Transverse colon (tissue), 4 donors: ENCODE measurements around the gene ZNF184. TPM values are rescaled to one million over a fixed set of nuclear protein-coding genes. Genes with fewer than 3 reads are reported as not detected.
A peak's percentile ranks its signal among the peaks of the same experiment; 100 is the strongest.

Experiments
- DNase-seq: peaks from one replicate; pipeline ENCODE4 v3.0.0-alpha.2; 2019
- H3K27ac ChIP-seq, 4 donors: fragments of 200-600 bp; sonication (generic); 2 replicates each; pipeline ENCODE4 v1.5.1; 2016 to 2018; ENCODE audit warnings: inconsistent platforms in 4 of 4
- H3K27me3 ChIP-seq: fragments of 200-600 bp; sonication (generic); 2 replicates; pipeline ENCODE4 v1.5.1; 2017; ENCODE audit warnings: inconsistent platforms
- H3K36me3 ChIP-seq, 4 donors: fragments of 200-600 bp; sonication (generic); 2 replicates each; pipeline ENCODE4 v1.5.1; 2017 to 2019; ENCODE audit warnings: inconsistent platforms in 4 of 4
- H3K4me1 ChIP-seq, 4 donors: fragments of 200-600 bp; sonication (generic); 2 replicates each; pipeline ENCODE4 v1.5.1; 2017 to 2020; ENCODE audit warnings: inconsistent platforms in 4 of 4
- H3K4me3 ChIP-seq, 4 donors: fragments of 200-600 bp; sonication (generic); 1 replicate in 1 of 4; 2 replicates in 3 of 4; pipeline versions ENCODE4 v1.5.1 to v1.6.1; 2017 to 2019; ENCODE audit warnings: inconsistent platforms in 4 of 4
- H3K9me3 ChIP-seq, 2 donors: fragments of 200-600 bp; sonication (generic); 2 replicates each; pipeline ENCODE4 v1.5.1; 2017 to 2019; ENCODE audit warnings: inconsistent platforms in 2 of 2
- EP300 ChIP-seq: sonication (generic); formaldehyde crosslinking; IDR thresholded peaks from one replicate; pipeline ENCODE4 v1.6.1; 2017; ENCODE audit warnings: antibody characterized with exemption, low read depth
- POLR2A ChIP-seq: fragments of 450-650 bp; IDR thresholded peaks from one replicate; pipeline ENCODE4 v1.6.1; 2016; ENCODE audit warnings: antibody characterized with exemption, mild to moderate bottlenecking, moderate library complexity
- POLR2AphosphoS5 ChIP-seq, 3 donors: sonication (generic); formaldehyde crosslinking; IDR thresholded peaks; one replicate each; pipeline ENCODE4 v1.6.1; 2016; ENCODE audit warnings: antibody characterized with exemption in 3 of 3
- WGBS, 2 donors: methylation state at CpG; one replicate each; pipeline ENCODE4 v1.1.5; 2018; ENCODE audit warnings: low coverage in 1 of 2; 5-methylcytosine and 5-hydroxymethylcytosine counted together
- in situ Hi-C, 4 donors: fragments of 200-750 bp; cut with MboI; loops; one replicate each; pipeline versions ENCODE4 v1.15.0 to v1.15.1; 2017; ENCODE audit warnings: low sequenced_read_pairs in 3 of 4, low pct_ligation_motif_present in 1 of 4, low pct_unique_long_range_greater_than_20kb in 1 of 4
- intact Hi-C: fragments of 100-400 bp; cut with DNase I; formaldehyde crosslinking; loops from one replicate; pipeline ENCODE4 v1.15.1; 2023; ENCODE audit warnings: low total_unique reads
- total RNA-seq, 4 donors: library from RNA; depleted of rRNA; stranded (reverse); fragments of >200 nt; gene quantifications; one replicate each; pipeline ENCODE4 v1.1.0, GENCODE V29; 2016
- TF ChIP-seq, protein P1 (sequence below), 5 experiments: fragments of 200-600 bp in 3 of 5; fragments of 450-650 bp in 2 of 5; sonication (generic) in 3 of 5; IDR thresholded peaks; 1 replicate in 2 of 5; 2 replicates in 3 of 5; pipeline ENCODE4 v1.5.1; 2016 to 2017; ENCODE audit warnings: antibody characterized with exemption in 5 of 5, inconsistent platforms in 3 of 5, mild to moderate bottlenecking in 2 of 5, moderate library complexity in 1 of 5

ZNF184 gene
- total RNA-seq, 4 donors from 2014 or later: 2.8 to 9.7 (median 6.9) TPM

DNA sequence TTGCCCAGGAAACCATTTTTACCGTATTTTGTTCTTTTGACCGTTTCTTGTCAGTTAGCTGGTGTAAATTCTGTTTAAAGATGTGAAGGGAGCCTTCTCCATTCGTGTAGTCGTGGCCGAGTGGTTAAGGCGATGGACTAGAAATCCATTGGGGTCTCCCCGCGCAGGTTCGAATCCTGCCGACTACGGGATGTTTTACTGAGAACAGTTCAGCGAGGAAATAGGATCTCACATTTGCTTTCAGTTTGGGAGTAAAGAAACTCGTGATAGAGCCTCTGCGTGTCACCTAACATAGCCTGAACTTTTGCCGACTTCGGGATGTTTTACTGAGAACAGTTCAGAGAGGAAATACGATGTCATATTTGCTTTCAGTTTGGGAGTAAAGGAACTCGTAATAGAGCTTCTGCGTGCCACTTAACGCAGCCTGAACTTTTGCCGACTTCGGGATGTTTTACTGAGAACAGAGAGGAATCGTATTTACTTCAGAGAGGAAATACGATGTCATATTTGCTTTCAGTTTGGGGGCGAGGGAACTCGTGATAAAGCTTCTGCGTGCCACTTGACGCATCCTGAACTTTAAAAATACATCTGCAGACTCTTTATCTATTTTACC lies 5.9 kb upstream of the ZNF184 start:
- Histone ChIP-seq H3K36me3 (no peaks in the 10 kb centered on the region), H3K27ac (peak overlapping the region; percentile 95 to 99 (median 98)), H3K4me3 (peak overlapping the region; percentile 62 to 90 (median 82)), H3K4me1 (peaks cover 0 to 18% (median 9%) of the 10 kb centered on the region in 4 donors), H3K9me3 (no peaks in the 10 kb centered on the region), H3K27me3 (no peaks in the 10 kb centered on the region)
- peak; percentile 92 for DNase-seq
- intact Hi-C loops: loop anchor here (2.0 kb wide), 1 partner anchor 348 kb away; no protein-coding TSS in a partner anchor
- 0 to 1% methylated on average over 10 to 28 of the region's 28 CpGs for WGBS, 2 donors
- in situ Hi-C loops: loop anchor here in 2 of 4 donors (10.0 to 25.0 kb wide), 2 partner anchors 304 to 433 kb away; partner anchors contain the start of gene OR2B2 (in 1 of the 2)
- no peak for TF ChIP-seq EP300
- peak in 1 of 3 donors; percentile 55 for TF ChIP-seq POLR2AphosphoS5 (IDR thresholded peaks at IDR 0.05)
- peak; percentile 47 for TF ChIP-seq POLR2A

DNA sequence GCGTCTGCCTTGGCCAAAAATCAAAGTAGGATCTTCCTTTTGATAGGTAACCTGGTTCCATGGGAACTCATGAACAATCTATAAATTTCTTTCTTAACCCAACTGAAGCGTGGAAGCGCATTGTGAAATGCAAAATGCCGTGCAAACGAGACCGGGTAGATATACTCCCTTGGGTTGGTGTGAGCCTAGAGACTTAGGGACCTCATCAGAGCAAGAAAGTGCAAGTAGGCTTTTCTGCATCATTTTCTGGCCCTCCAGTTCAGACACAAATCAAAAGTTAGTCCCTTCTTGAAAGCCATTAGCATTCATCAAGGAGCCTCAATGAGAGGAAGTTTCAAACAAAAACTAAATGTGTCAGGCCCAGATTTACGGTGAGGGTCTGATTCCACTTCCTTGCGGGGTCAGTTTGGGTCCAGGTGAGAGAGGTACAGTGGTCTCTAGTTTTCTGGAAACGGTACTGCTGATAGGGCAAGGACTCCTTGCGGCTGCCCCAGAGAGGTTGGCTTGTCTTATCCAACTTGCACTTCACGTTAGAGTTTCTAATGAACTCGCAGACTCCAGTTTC lies 5.3 kb upstream of the ZNF184 start:
- H3K9me3 ChIP-seq: no peaks in the 10 kb centered on the region
- no peak for TF ChIP-seq EP300
- TF ChIP-seq POLR2AphosphoS5 (IDR thresholded peaks at IDR 0.05): no peak
- WGBS, 2 donors: 18 to 37% methylated on average over 3 to 12 of the region's 12 CpGs
- DNase-seq: no peak
- H3K4me3 ChIP-seq: peak overlapping the region; percentile 62 to 90 (median 82)
- H3K4me1 ChIP-seq: peaks cover 0 to 18% (median 9%) of the 10 kb centered on the region in 4 donors
- no peaks in the 10 kb centered on the region for H3K27me3 ChIP-seq
- intact Hi-C loops: loop anchor here (2.0 kb wide), 1 partner anchor 347 kb away; no protein-coding TSS in a partner anchor
- H3K27ac ChIP-seq: peak overlapping the region; percentile 95 to 99 (median 98)
- in situ Hi-C loops: loop anchor here in 2 of 4 donors (10.0 to 25.0 kb wide), 2 partner anchors 303 to 434 kb away; partner anchors contain the start of gene OR2B2 (in 1 of the 2)
- H3K36me3 ChIP-seq: no peaks in the 10 kb centered on the region

DNA sequence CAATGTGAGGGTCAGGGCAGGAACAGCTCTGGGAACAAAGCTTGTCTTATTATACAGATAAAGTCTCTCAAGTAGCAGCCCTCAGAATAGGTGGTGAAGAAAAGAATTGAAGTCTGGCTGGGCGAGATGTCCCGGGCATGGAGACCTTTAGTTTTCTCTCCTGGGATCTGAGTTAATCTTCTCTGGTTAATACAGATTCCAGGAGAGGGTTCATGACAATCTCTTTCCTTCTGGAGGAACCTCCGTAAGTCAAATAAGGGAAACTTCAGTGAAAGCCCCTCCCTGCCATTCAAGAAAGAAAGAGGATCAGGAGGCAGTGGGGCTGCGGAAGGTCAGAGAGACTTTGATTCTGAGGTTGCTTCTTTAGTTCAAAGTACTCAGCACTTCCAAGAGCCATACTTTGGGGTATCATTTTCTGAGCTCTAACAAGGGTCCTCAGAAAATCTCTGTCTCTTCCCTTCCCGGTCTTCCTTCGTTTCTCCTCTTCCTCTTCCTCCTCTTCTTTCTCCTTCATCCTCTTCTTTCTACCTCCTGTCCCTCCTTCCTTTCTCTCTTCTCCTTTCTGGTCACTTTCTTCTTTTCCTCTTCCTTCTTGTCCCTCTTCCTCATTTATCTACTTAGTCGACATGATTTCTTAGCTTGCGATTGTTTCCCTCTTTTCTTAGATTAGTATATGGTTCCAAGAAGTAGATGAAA lies 4.6 kb upstream of the ZNF184 start:
- Histone ChIP-seq H3K27me3 (no peaks in the 10 kb centered on the region), H3K27ac (peak overlapping the region in 3 of 4 donors; percentile 98 to 99 (median 99)), H3K4me3 (peak overlapping the region in 1 of 4 donors; percentile 79), H3K36me3 (no peaks in the 10 kb centered on the region), H3K9me3 (no peaks in the 10 kb centered on the region), H3K4me1 (peaks cover 0 to 18% (median 9%) of the 10 kb centered on the region in 4 donors)
- intact Hi-C loops (loop anchor here (2.0 kb wide), 1 partner anchor 347 kb away; no protein-coding TSS in a partner anchor), in situ Hi-C loops (loop anchor here in 2 of 4 donors (10.0 to 25.0 kb wide), 2 partner anchors 303 to 435 kb away; partner anchors contain the start of gene OR2B2 (in 1 of the 2))
- TF ChIP-seq EP300 (no peak), POLR2AphosphoS5 (IDR thresholded peaks at IDR 0.05) (no peak), POLR2A (no peak)
- TF ChIP-seq, protein P1, sequence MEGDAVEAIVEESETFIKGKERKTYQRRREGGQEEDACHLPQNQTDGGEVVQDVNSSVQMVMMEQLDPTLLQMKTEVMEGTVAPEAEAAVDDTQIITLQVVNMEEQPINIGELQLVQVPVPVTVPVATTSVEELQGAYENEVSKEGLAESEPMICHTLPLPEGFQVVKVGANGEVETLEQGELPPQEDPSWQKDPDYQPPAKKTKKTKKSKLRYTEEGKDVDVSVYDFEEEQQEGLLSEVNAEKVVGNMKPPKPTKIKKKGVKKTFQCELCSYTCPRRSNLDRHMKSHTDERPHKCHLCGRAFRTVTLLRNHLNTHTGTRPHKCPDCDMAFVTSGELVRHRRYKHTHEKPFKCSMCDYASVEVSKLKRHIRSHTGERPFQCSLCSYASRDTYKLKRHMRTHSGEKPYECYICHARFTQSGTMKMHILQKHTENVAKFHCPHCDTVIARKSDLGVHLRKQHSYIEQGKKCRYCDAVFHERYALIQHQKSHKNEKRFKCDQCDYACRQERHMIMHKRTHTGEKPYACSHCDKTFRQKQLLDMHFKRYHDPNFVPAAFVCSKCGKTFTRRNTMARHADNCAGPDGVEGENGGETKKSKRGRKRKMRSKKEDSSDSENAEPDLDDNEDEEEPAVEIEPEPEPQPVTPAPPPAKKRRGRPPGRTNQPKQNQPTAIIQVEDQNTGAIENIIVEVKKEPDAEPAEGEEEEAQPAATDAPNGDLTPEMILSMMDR (IDR thresholded peaks at IDR 0.05): no peak
- 61 to 71% methylated on average over 6 to 8 of the region's 8 CpGs for WGBS, 2 donors
- no peak for DNase-seq

DNA sequence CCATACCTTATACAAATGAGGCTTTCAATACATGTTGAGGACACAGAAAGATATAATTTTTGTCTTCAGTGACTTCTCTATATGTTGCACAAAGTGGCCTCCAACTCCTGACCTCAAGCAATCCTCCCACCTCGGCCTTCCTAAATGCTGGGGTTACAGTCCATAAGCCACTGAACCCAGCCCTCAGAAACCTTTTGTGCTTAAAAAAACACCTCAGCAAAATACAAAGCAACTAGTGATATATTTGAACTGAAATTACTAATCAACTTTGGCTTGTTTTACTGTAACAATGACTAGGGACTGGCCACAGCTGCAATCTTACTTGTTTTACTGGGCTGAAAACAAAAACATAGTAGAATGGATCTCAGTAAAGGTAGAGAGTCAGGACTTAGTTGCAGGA lies 3.2 kb upstream of the ZNF184 start:
- intact Hi-C loops (no loop called here), in situ Hi-C loops (loop anchor here in 2 of 4 donors (10.0 to 25.0 kb wide), 2 partner anchors 301 to 436 kb away; partner anchors contain the start of gene OR2B2 (in 1 of the 2))
- no peaks in the 10 kb centered on the region for H3K36me3 ChIP-seq
- no peak overlapping the region for H3K27ac ChIP-seq
- TF ChIP-seq POLR2AphosphoS5 (IDR thresholded peaks at IDR 0.05) (no peak), POLR2A (no peak), EP300 (no peak)
- TF ChIP-seq, protein P1 (IDR thresholded peaks at IDR 0.05): no peak
- H3K4me3 ChIP-seq: no peak overlapping the region
- peaks cover 10 to 29% (median 15%) of the 10 kb centered on the region in 4 donors for H3K4me1 ChIP-seq
- H3K9me3 ChIP-seq: no peaks in the 10 kb centered on the region
- DNase-seq: no peak
- WGBS, 2 donors: 94% methylated on average over 1 of the region's 1 CpG; no CpG with 5 or more reads in 1 of the 2 donors
- no peaks in the 10 kb centered on the region for H3K27me3 ChIP-seq
